ENCODE results near the gene DUSP7. TPM values are rescaled to one million over a fixed set of nuclear protein-coding genes. Genes with fewer than 3 reads are reported as not detected.

The DUSP7 gene
- total RNA-seq, 1 experiment from 2014 or later = 16.6 TPM

DNA sequence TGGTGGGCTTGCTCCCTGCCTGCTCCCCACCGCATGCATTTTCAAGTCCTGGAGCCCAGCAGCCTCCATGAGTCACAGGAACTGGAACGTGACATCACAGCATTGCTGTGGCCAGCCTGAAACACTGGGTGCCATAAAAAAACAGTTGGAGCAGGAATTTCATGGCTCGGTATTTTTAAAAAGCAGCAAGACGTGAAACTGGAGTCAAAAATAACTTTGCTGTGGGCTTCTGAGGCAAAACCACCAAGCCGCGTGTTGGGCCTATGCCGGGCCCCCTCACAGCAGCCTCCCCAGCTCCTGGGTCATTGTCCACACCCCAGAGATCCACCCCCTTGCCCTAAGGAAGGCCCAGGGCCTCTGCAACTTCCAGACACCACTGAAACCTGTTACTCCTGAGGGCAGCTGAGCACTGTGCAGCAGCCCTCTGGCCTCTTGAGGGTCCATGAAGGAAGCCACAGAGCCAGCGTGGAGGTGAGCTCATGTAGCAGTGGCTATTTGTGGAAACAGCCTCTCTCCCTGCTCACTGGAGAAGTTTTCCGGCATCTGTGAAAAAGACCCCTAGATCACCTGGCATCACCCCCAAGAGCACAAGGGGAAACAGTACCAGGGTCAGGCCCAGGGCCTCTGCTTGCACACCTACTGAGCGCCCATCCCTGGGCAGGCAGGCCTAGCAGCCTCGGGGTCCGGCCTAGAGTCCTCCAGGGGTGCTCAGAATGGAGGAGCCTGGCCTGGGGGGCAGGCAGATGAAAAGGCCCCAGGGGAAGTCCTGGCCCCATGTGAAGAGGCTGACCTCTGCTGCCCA, 34.0 kb upstream of the DUSP7 start:
- H3K9me2 ChIP-seq (ENCODE audit: insufficient read depth) = no peaks in the 10 kb centered on the region
- peak overlapping the region in 1 of 2 experiments; percentile 26; a peak in 1 of 4 replicates for H3K4me3 ChIP-seq (replicated peaks in 1 of 2; ENCODE audit: low read depth in 1 of 2, low read length in 2 of 2)
- peak; percentile 31 for DNase-seq (ENCODE audit: low read depth, low spot score)
- RAD21 ChIA-PET (ENCODE audit: low non-redundant PET in 1 of 2, low total read pairs in 2 of 2, uncharacterized antibody in 2 of 2, unreplicated experiment in 2 of 2) = no interaction called here
- H3K27me3 ChIP-seq (ENCODE audit: insufficient read depth, low read length) = no peaks in the 10 kb centered on the region
- BruUV-seq (replicated peaks) = no TSS peak
- POLR2A ChIA-PET = no interaction called here
- CTCF ChIA-PET = no interaction called here
- H3K79me2 ChIP-seq (ENCODE audit: insufficient read depth, low read length) = no peaks in the 10 kb centered on the region
- peaks cover 23 to 53% of the 10 kb centered on the region in 2 experiments for H3K4me1 ChIP-seq (ENCODE audit: control insufficient read depth in 1 of 2, insufficient read depth in 2 of 2, low read length in 2 of 2)
- no peaks in the 10 kb centered on the region for H3K9me3 ChIP-seq (ENCODE audit: control insufficient read depth in 1 of 2, insufficient read depth in 1 of 2, low read depth in 1 of 2, low read length in 2 of 2)
- 0 out of 4 replicates have a peak, but pooled peaks cover 0 to 5% of the 10 kb centered on the region in 2 experiments for H3K36me3 ChIP-seq (ENCODE audit: control insufficient read depth in 1 of 2, insufficient read depth in 2 of 2, low read length in 2 of 2)
- peak overlapping the region; percentile 73 for H3K4me2 ChIP-seq (ENCODE audit: low read length)
- H3K9ac ChIP-seq (ENCODE audit: low read length) = peak overlapping the region; percentile 58
- 0 out of 2 replicates have a peak, but pooled peaks have one; percentile 25 for TF ChIP-seq ZFX (IDR thresholded peaks at IDR 0.05)
- TF ChIP-seq CEBPB (IDR thresholded peaks at IDR 0.05; ENCODE audit: low read depth) = no peak
- no peak overlapping the region for H2AFZ ChIP-seq (ENCODE audit: low read depth, low read length, poor library complexity, severe bottlenecking)
- peak; percentile 80 for ATAC-seq
- intact Hi-C loops (cut with micrococcal nuclease) = no loop called here
- H3K27ac ChIP-seq (ENCODE audit: low read depth, low read length) = peak overlapping the region; percentile 69
- H4K20me1 ChIP-seq (ENCODE audit: insufficient read depth) = no peaks in the 10 kb centered on the region

DNA sequence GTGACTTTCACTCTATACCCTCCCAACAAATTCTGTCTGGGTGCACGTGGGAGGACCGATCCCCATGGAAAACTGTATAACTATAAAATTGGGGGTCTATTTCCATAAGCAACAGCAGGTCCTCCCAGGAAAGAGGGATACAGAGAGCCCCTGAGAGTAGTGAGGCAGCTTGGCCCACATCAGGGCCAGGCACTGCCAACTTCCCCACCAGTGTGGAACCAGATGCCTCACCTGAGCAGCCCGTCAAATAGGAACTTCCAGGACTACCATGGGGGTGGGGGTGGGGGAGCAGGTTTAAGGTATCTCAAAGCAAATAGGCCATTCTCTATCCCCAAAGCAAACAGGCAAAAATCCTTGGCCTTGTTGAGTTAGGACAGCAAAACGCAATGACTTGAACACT, 33.3 kb upstream of the DUSP7 start:
- Histone ChIP-seq H3K4me2 (ENCODE audit: low read length) (peak overlapping the region; percentile 73), H3K4me1 (ENCODE audit: control insufficient read depth in 1 of 2, insufficient read depth in 2 of 2, low read length in 2 of 2) (peaks cover 23 to 53% of the 10 kb centered on the region in 2 experiments), H2AFZ (ENCODE audit: low read depth, low read length, poor library complexity, severe bottlenecking) (no peak overlapping the region), H3K9me3 (ENCODE audit: control insufficient read depth in 1 of 2, insufficient read depth in 1 of 2, low read depth in 1 of 2, low read length in 2 of 2) (no peaks in the 10 kb centered on the region), H3K36me3 (ENCODE audit: control insufficient read depth in 1 of 2, insufficient read depth in 2 of 2, low read length in 2 of 2) (0 out of 4 replicates have a peak, but pooled peaks cover 0 to 5% of the 10 kb centered on the region in 2 experiments), H3K27ac (ENCODE audit: low read depth, low read length) (peak overlapping the region; percentile 69), H3K4me3 (replicated peaks in 1 of 2; ENCODE audit: low read depth in 1 of 2, low read length in 2 of 2) (no peak overlapping the region), H3K9me2 (ENCODE audit: insufficient read depth) (no peaks in the 10 kb centered on the region), H3K27me3 (ENCODE audit: insufficient read depth, low read length) (no peaks in the 10 kb centered on the region), H4K20me1 (ENCODE audit: insufficient read depth) (no peaks in the 10 kb centered on the region), H3K9ac (ENCODE audit: low read length) (peak overlapping the region; percentile 58), H3K79me2 (ENCODE audit: insufficient read depth, low read length) (no peaks in the 10 kb centered on the region)
- POLR2A ChIA-PET = no interaction called here
- no peak for DNase-seq (ENCODE audit: low read depth, low spot score)
- intact Hi-C loops (cut with micrococcal nuclease) = no loop called here
- ATAC-seq = peak; percentile 46
- BruUV-seq (replicated peaks) = no TSS peak
- RAD21 ChIA-PET (ENCODE audit: low non-redundant PET in 1 of 2, low total read pairs in 2 of 2, uncharacterized antibody in 2 of 2, unreplicated experiment in 2 of 2) = no interaction called here
- CTCF ChIA-PET = no interaction called here
- TF ChIP-seq, protein P1, sequence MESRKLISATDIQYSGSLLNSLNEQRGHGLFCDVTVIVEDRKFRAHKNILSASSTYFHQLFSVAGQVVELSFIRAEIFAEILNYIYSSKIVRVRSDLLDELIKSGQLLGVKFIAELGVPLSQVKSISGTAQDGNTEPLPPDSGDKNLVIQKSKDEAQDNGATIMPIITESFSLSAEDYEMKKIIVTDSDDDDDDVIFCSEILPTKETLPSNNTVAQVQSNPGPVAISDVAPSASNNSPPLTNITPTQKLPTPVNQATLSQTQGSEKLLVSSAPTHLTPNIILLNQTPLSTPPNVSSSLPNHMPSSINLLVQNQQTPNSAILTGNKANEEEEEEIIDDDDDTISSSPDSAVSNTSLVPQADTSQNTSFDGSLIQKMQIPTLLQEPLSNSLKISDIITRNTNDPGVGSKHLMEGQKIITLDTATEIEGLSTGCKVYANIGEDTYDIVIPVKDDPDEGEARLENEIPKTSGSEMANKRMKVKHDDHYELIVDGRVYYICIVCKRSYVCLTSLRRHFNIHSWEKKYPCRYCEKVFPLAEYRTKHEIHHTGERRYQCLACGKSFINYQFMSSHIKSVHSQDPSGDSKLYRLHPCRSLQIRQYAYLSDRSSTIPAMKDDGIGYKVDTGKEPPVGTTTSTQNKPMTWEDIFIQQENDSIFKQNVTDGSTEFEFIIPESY (IDR thresholded peaks at IDR 0.05; ENCODE audit: extremely low read depth, insufficient replicate concordance, low read length) = no peak
- no peak for TF ChIP-seq SIN3A (IDR thresholded peaks at IDR 0.05; ENCODE audit: low read depth)
- TF ChIP-seq, protein P2, sequence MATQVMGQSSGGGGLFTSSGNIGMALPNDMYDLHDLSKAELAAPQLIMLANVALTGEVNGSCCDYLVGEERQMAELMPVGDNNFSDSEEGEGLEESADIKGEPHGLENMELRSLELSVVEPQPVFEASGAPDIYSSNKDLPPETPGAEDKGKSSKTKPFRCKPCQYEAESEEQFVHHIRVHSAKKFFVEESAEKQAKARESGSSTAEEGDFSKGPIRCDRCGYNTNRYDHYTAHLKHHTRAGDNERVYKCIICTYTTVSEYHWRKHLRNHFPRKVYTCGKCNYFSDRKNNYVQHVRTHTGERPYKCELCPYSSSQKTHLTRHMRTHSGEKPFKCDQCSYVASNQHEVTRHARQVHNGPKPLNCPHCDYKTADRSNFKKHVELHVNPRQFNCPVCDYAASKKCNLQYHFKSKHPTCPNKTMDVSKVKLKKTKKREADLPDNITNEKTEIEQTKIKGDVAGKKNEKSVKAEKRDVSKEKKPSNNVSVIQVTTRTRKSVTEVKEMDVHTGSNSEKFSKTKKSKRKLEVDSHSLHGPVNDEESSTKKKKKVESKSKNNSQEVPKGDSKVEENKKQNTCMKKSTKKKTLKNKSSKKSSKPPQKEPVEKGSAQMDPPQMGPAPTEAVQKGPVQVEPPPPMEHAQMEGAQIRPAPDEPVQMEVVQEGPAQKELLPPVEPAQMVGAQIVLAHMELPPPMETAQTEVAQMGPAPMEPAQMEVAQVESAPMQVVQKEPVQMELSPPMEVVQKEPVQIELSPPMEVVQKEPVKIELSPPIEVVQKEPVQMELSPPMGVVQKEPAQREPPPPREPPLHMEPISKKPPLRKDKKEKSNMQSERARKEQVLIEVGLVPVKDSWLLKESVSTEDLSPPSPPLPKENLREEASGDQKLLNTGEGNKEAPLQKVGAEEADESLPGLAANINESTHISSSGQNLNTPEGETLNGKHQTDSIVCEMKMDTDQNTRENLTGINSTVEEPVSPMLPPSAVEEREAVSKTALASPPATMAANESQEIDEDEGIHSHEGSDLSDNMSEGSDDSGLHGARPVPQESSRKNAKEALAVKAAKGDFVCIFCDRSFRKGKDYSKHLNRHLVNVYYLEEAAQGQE (IDR thresholded peaks at IDR 0.05; ENCODE audit: low read depth) = no peak
- TF ChIP-seq ZFX (IDR thresholded peaks at IDR 0.05) = no peak
- no peak for TF ChIP-seq FOSL1 (IDR thresholded peaks at IDR 0.05; ENCODE audit: low read depth)
- no peak for TF ChIP-seq EZH2phosphoT487 (IDR thresholded peaks at IDR 0.05; ENCODE audit: borderline replicate concordance)
- no peak for TF ChIP-seq POLR2AphosphoS5 (IDR thresholded peaks at IDR 0.05; ENCODE audit: low read depth, low read length)
- no peak for TF ChIP-seq EGR1 (IDR thresholded peaks at IDR 0.05; ENCODE audit: low read depth)
- TF ChIP-seq RAD21 (IDR thresholded peaks at IDR 0.05; ENCODE audit: low read depth) = no peak
- TF ChIP-seq POLR2A (IDR thresholded peaks at IDR 0.05; ENCODE audit: borderline replicate concordance, extremely low read depth, insufficient read depth, insufficient read length) = no peak
- no peak for TF ChIP-seq EZH2 (IDR thresholded peaks at IDR 0.05)
- no peak for TF ChIP-seq SRF (IDR thresholded peaks at IDR 0.05; ENCODE audit: low read depth)
- TF ChIP-seq ELF1 (IDR thresholded peaks at IDR 0.05; ENCODE audit: borderline replicate concordance, low read depth) = no peak
- TF ChIP-seq TCF7L2 (IDR thresholded peaks at IDR 0.05; ENCODE audit: borderline replicate concordance, extremely low read depth, insufficient read depth, insufficient read length) = no peak
- TF ChIP-seq CEBPB (IDR thresholded peaks at IDR 0.05; ENCODE audit: low read depth) = no peak

Data from HCT116 (cell line).